Hepatocyte (in vitro differentiated cells): Measurements from ENCODE around the gene KRT32. TPM values are rescaled to one million over a fixed set of nuclear protein-coding genes. Genes with fewer than 3 reads are reported as not detected.
A peak's percentile ranks its signal among the peaks of the same experiment; 100 is the strongest.

ENCODE experiments used
- DNase-seq: peaks from one replicate; pipeline ENCODE4 v3.0.0-alpha.2; 2016; ENCODE audit warnings: low spot score
- H2AFZ ChIP-seq: fragments of 200-600 bp; sonication (generic); 2 replicates; pipeline ENCODE4 v1.6.0; 2016; ENCODE audit warnings: antibody characterized with exemption, mild to moderate bottlenecking
- H3K27ac ChIP-seq: fragments of 200-600 bp; sonication (generic); 2 replicates; pipeline ENCODE4 v1.5.1; 2016; ENCODE audit warnings: mild to moderate bottlenecking
- H3K27me3 ChIP-seq: fragments of 200-600 bp; sonication (generic); 2 replicates; pipeline ENCODE4 v1.6.1; 2016
- H3K36me3 ChIP-seq: fragments of 200-600 bp; sonication (generic); replicated peaks from 2 replicates; pipeline ENCODE4 v1.5.1; 2016; ENCODE audit warnings: low read depth; ENCODE audit not compliant: insufficient read depth
- H3K4me1 ChIP-seq: fragments of 200-600 bp; sonication (generic); 2 replicates; pipeline ENCODE4 v1.5.1; 2016; ENCODE audit warnings: mild to moderate bottlenecking, moderate library complexity; ENCODE audit not compliant: insufficient read depth
- H3K4me2 ChIP-seq: fragments of 200-600 bp; sonication (generic); 2 replicates; pipeline ENCODE4 v1.6.0; 2016
- H3K4me3 ChIP-seq: fragments of 200-600 bp; sonication (generic); 2 replicates; pipeline ENCODE4 v1.5.1; 2016; ENCODE audit warnings: mild to moderate bottlenecking
- H3K79me2 ChIP-seq: fragments of 200-600 bp; sonication (generic); 2 replicates; pipeline ENCODE4 v1.6.0; 2017; ENCODE audit warnings: mild to moderate bottlenecking
- H3K9me2 ChIP-seq: fragments of 200-600 bp; sonication (generic); replicated peaks from 2 replicates; pipeline ENCODE4 v1.6.0; 2017; ENCODE audit warnings: mild to moderate bottlenecking; ENCODE audit not compliant: insufficient read depth
- H3K9me3 ChIP-seq: fragments of 200-600 bp; sonication (generic); 2 replicates; pipeline ENCODE4 v1.5.1; 2016; ENCODE audit warnings: low read depth, mild to moderate bottlenecking
- H4K20me1 ChIP-seq: fragments of 200-600 bp; sonication (generic); 2 replicates; pipeline ENCODE4 v1.6.0; 2016; ENCODE audit warnings: mild to moderate bottlenecking; ENCODE audit not compliant: insufficient read depth, poor library complexity, severe bottlenecking
- CTCF ChIP-seq: fragments of 200-600 bp; sonication (generic); IDR thresholded peaks from 2 replicates; pipeline ENCODE4 v1.5.1; 2016; ENCODE audit warnings: antibody characterized with exemption, mild to moderate bottlenecking; ENCODE audit not compliant: poor library complexity
- EZH2 ChIP-seq: fragments of 200-600 bp; sonication (generic); IDR thresholded peaks from 2 replicates; pipeline ENCODE4 v1.6.1; 2016; ENCODE audit warnings: antibody characterized with exemption, mild to moderate bottlenecking, borderline replicate concordance
- EZH2phosphoT487 ChIP-seq: fragments of 200-600 bp; sonication (generic); IDR thresholded peaks from one replicate; pipeline ENCODE4 v1.6.1; 2018; ENCODE audit warnings: antibody characterized with exemption, mild to moderate bottlenecking, low read depth, moderate library complexity; ENCODE audit not compliant: unreplicated experiment, severe bottlenecking
- WGBS: methylation state at CpG from one replicate; pipeline ENCODE4 v1.1.6; 2016; ENCODE audit warnings: low lambda C conversion rate; ENCODE audit errors: missing lambda C conversion rate; 5-methylcytosine and 5-hydroxymethylcytosine counted together
- polyA plus RNA-seq: library from polyadenylated mRNA; unstranded; fragments of >200 nt; fragmentation: Nextera tagmentation; extraction: Ambion mirVana; gene quantifications from 2 replicates; pipeline ENCODE4 v1.2.1, GENCODE V29; 2016
- total RNA-seq: library from RNA; depleted of rRNA; stranded (reverse); fragments of >200 nt; gene quantifications from 2 replicates; pipeline ENCODE4 v1.2.3, GENCODE V29; 2014

The KRT32 gene
- total and polyA plus RNA-seq, 2 experiments from 2014 or later: not detected

GRCh38 chr17:41417576-41418015, 49.6 kb downstream of the KRT32 start:
- H3K36me3 ChIP-seq: no peaks in the 10 kb centered on the region
- H3K27me3 ChIP-seq: no peaks in the 10 kb centered on the region
- 45% methylated on average over 4 of the region's 4 CpGs for WGBS
- no peaks in the 10 kb centered on the region for H3K9me2 ChIP-seq
- TF ChIP-seq EZH2 (no peak), EZH2phosphoT487 (no peak), CTCF (no peak)
- no peak overlapping the region for H2AFZ ChIP-seq
- peak; percentile 15 for DNase-seq
- no peaks in the 10 kb centered on the region for H3K9me3 ChIP-seq
- no peaks in the 10 kb centered on the region for H4K20me1 ChIP-seq
- H3K4me3 ChIP-seq: no peak overlapping the region
- no peak overlapping the region for H3K4me2 ChIP-seq
- H3K79me2 ChIP-seq: no peaks in the 10 kb centered on the region
- H3K4me1 ChIP-seq: peaks cover 20% of the 10 kb centered on the region
- H3K27ac ChIP-seq: peak overlapping the region; percentile 1

GRCh38 chr17:41417127-41417526, 50.1 kb downstream of the KRT32 start:
- H3K4me3 ChIP-seq: no peak overlapping the region
- no peak overlapping the region for H2AFZ ChIP-seq
- H3K9me3 ChIP-seq: no peaks in the 10 kb centered on the region
- WGBS: 95% methylated on average over 6 of the region's 6 CpGs
- TF ChIP-seq EZH2: no peak
- TF ChIP-seq CTCF: no peak
- no peak for TF ChIP-seq EZH2phosphoT487
- H3K27ac ChIP-seq: peak overlapping the region; percentile 1
- no peak overlapping the region for H3K4me2 ChIP-seq
- no peaks in the 10 kb centered on the region for H3K27me3 ChIP-seq
- peaks cover 20% of the 10 kb centered on the region for H3K4me1 ChIP-seq
- H3K79me2 ChIP-seq: no peaks in the 10 kb centered on the region
- no peaks in the 10 kb centered on the region for H3K36me3 ChIP-seq
- H3K9me2 ChIP-seq: no peaks in the 10 kb centered on the region
- no peak for DNase-seq
- H4K20me1 ChIP-seq: no peaks in the 10 kb centered on the region

- H3K4me2 ChIP-seq: no peak overlapping the region
- no peak overlapping the region for H2AFZ ChIP-seq
- no peak for TF ChIP-seq CTCF
- no peak for TF ChIP-seq EZH2
- TF ChIP-seq EZH2phosphoT487: no peak
- H4K20me1 ChIP-seq: no peaks in the 10 kb centered on the region
- no peaks in the 10 kb centered on the region for H3K9me2 ChIP-seq
- no peak overlapping the region for H3K4me3 ChIP-seq
- WGBS: 82% methylated on average over 5 of the region's 5 CpGs
- no peaks in the 10 kb centered on the region for H3K79me2 ChIP-seq
- no peaks in the 10 kb centered on the region for H3K27me3 ChIP-seq
- H3K27ac ChIP-seq: peak overlapping the region; percentile 64
- DNase-seq: no peak
- no peaks in the 10 kb centered on the region for H3K36me3 ChIP-seq
- H3K9me3 ChIP-seq: no peaks in the 10 kb centered on the region
- peaks cover 20% of the 10 kb centered on the region for H3K4me1 ChIP-seq
Measured at GRCh38 chr17:41416479-41416878, 50.7 kb downstream of the KRT32 start.

GRCh38 chr17:41415833-41416335, 51.3 kb downstream of the KRT32 start:
- DNase-seq: peak; percentile 30
- H3K9me3 ChIP-seq: no peaks in the 10 kb centered on the region
- no peak overlapping the region for H3K4me3 ChIP-seq
- no peaks in the 10 kb centered on the region for H3K9me2 ChIP-seq
- H3K36me3 ChIP-seq: no peaks in the 10 kb centered on the region
- H3K4me2 ChIP-seq: no peak overlapping the region
- no peak for TF ChIP-seq EZH2phosphoT487
- H2AFZ ChIP-seq: no peak overlapping the region
- H4K20me1 ChIP-seq: no peaks in the 10 kb centered on the region
- H3K4me1 ChIP-seq: peaks cover 19% of the 10 kb centered on the region
- no peaks in the 10 kb centered on the region for H3K79me2 ChIP-seq
- no peaks in the 10 kb centered on the region for H3K27me3 ChIP-seq
- 83% methylated on average over 3 of the region's 3 CpGs for WGBS
- peak overlapping the region; percentile 64 for H3K27ac ChIP-seq
